Suprapubic skin (tissue), 3 donors: Measurements from ENCODE around the gene ABCG4.

ENCODE experiments used
- CTCF ChIP-seq, 2 donors: fragments of 200-600 bp in 1 of 2; fragments of 450-650 bp in 1 of 2; sonication (generic) in 1 of 2; IDR thresholded peaks; one replicate each; pipeline ENCODE4 v1.5.1; 2016 to 2019; ENCODE audit warnings: antibody characterized with exemption in 2 of 2, mild to moderate bottlenecking in 1 of 2, moderate library complexity in 1 of 2
- POLR2A ChIP-seq, 2 donors: fragments of 450-650 bp; IDR thresholded peaks; one replicate each; pipeline ENCODE4 v1.6.1; 2017; ENCODE audit warnings: antibody characterized with exemption in 2 of 2, mild to moderate bottlenecking in 2 of 2, moderate library complexity in 2 of 2

- no peak for TF ChIP-seq CTCF (IDR thresholded peaks at IDR 0.05)
- TF ChIP-seq POLR2A (IDR thresholded peaks at IDR 0.05) = no peak
Observed at GRCh38 chr11:119100246-119100970, 48.4 kb upstream of the ABCG4 start.
